Testis (tissue), 2 donors: ENCODE measurements around the gene POLR2E.

Experiments
- CTCF ChIP-seq, 3 experiments: fragments of 450-650 bp in 2 of 3; fragments of 200-600 bp in 1 of 3; sonication (generic) in 1 of 3; IDR thresholded peaks; one replicate each; pipeline ENCODE4 v1.5.1; 2016 to 2019; ENCODE audit warnings: antibody characterized with exemption in 3 of 3, mild to moderate bottlenecking in 2 of 3, moderate library complexity in 1 of 3
- POLR2A ChIP-seq: fragments of 450-650 bp; IDR thresholded peaks from one replicate; pipeline ENCODE4 v1.6.1; 2017; ENCODE audit warnings: antibody characterized with exemption, mild to moderate bottlenecking, moderate library complexity

- TF ChIP-seq CTCF (IDR thresholded peaks at IDR 0.05) = peak; percentile 60 to 83 (median 68)
- TF ChIP-seq POLR2A = no peak
Measured at GRCh38 chr19:1064661-1065605, 30.2 kb downstream of the POLR2E start.
